ENCODE data around the gene MYH9.

MYH9 gene

DNA sequence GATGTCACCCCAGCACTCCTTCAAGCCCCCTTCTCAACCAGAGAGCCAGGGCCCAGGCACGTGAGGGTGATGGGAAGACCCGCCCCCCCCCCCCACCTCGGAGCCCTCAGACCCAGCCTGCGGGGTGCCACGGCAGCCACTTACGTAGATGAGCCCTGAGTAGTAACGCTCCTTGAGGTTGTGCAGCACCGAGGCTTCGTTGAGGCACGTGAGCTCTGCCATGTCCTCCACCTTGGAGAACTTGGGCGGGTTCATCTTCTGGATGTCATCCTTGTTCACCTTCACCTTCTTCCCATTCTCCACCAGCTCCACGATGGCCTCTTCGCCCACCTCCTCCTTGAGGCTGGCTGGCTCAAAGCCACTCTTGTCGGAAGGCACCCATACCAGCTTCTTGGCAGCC lies 39.0 kb downstream of the MYH9 start:
- peak in 2 of 5 experiments; percentile 30 to 51 for DNase-seq

DNA sequence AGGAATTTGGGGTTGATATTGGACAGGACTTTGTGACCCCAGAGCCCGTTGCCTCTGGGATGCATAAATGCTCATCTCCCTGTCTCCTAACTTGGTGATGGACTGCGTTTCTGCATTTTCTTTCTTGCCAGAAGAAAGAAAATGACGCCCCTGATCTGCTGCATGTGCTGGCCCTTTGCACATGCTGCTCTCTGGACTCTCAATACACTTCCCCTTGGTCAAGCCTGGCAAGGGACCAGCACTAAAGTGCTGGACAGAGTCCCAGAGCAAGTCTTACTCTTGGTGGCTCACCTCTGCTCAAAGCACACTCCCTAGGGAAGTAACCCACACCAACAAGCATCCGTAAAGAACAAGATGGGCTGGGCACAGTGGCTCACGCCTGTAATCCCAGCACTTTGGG lies 40.7 kb downstream of the MYH9 start:
- no peak for DNase-seq

DNA sequence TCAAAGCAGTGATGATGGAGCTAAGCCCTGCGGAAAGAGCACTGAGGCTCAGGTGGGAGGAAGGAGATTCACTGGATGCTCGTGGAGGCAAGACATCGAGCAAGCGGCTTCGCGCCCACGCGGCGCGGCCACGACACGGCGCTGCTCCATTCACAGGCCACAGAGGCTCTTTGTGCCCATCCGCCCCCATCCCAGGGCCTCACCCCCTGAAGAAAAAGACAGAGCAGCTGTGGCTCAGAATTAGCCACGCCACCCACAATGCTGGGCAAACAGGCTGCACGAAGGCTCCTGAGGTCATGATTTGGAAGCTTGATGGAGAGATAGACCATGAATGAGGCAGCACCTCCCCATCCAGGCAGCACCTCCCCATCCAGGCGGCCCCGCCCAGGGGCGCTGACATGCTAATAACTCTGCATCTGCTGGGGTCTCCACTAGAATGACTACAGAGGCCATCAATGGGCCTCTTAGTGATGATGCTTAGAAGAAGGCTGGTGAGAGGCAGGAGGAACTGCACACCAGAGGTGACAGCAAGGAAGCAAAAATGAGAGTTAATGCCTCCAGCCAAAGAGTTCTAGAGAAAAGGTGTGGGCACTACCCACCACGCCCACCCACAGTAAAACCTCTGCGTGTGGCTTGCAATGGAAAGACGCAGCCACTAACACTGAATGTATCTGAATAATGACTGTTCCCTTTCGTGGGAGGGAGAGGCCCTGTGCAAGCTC lies 43.5 kb downstream of the MYH9 start:
- DNase-seq, result peak in 2 of 5 experiments; percentile 52 to 85

DNA sequence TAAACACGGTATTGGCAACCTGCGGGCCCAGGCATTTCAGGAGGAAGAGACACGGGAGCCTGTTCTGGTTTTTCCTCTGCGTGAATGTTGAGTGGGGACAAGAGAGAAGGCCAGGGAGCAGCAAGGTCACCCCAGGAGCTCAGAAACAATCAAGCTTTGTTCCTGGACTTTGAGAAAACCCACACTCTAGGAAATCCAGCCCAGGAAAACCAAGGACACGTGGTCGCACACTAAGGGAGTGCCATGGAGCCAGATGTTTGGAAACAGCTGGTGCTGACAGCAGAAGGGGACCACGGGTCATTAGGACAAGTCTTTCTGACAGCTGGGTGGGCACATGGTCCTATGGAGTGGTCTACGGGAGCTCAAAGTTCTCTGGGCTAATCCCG lies 44.1 kb downstream of the MYH9 start:
- no peak for DNase-seq

DNA sequence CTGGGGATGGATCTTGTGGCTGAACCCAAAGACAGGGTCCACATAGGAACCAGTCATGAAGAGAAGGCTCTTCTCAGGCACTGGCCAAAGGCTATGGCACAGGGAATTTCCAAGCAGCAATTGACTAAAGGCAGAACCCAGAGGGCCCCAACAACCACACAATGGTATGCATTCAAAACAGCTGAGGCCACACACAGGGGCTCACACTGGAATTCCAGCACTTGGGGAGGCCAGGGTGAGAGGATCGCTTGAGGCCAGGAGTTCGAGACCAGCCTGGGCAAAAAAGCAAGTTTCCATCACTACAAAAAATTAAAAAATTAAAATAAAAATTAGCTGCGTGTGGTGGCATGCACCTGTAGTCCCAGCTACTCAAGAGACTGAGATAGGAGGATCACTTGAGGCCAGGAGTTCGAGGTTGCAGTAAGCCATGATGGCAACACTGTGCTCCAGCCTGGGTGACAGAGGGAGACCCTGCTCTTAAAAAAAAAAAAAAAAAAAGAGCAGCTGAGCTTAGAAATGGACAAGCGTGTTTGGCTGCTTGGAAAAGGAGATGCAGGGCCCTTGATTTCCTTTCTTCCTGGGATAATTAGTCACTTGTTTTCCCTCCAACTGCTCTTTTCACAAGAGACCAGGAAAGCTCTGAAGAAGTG lies 44.6 kb downstream of the MYH9 start:
- DNase-seq, result no peak

DNA sequence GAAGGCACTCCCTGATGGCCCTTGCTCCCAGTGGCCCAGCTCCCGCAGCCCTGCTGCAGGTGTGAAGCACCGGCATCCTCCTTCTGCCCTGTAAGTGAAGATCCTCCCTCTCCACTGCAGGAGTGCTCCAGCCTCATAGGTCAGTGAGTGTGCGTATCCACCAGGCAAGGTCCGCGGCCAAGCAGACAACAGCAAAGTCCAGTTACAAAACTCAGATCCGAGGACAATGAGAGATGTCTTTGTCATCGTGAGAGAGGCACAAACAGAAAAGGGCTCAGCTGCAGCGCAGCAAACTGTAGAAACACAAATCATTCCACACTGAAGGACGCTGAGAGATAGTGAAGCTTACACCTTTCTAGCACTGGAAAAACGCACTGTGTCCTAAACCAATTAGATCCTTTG lies 46.1 kb downstream of the MYH9 start:
- DNase-seq, result no peak

DNA sequence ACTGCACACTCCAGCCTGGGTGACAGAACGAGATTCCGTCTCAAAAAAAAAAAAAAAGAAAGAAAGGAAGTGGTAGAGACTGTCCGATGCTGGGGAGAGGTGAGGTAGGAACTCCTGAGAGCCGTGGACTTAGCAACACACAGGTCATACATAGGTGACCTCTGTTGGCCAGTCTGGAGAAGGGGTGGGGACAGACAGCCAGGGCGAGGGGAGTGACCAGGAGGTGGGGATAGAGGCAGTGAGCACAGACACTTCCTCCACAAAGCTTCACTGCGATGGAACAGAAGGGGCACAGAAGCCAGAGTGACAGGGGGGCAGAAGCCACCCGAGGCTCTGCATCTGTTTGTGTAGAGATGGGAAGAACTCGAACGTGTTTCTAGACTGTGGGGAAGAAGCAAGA lies 47.1 kb downstream of the MYH9 start:
- no peak for DNase-seq

DNA sequence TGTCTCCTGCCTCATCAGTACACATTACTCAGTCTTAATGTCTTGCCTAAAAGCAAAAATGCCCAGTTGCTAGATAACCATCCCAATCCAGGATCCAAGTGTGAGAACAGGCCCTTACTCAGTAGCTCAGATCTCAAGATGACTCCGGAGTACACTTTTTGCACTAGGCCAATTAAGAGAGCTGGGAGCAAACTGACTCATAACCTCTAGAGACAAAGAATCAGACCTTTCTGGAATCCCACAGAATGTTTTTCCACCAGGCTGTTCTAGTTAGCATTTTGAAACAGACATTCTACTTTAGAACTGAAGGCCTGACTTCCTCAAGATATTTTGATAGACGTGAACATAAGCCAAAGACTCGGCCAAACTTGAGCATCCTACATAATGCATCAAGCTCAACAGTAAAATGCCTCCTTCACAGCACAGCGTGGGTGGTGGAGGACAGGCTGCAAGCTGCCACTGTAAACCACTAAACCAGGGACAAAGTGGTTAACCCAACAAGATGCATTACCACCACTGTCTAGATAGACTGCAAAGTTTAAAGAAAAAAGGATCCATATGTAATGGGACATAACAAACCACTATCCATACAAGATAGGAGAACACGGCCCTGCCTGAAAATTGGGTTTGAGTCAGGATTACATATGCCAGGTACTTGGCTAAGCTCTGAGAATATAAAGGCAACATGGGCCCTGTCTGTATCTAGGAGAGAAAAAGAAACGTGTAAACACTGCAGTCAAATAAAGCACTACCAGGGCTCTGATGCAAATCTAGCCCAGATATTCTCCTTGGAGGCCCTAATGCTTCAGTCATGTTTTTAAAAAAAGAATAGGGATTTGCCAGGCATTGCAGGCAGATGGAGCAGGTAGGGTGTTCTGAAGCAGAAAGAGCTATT lies 48.3 kb downstream of the MYH9 start:
- peak in 1 of 5 experiments; percentile 83 for DNase-seq

DNA sequence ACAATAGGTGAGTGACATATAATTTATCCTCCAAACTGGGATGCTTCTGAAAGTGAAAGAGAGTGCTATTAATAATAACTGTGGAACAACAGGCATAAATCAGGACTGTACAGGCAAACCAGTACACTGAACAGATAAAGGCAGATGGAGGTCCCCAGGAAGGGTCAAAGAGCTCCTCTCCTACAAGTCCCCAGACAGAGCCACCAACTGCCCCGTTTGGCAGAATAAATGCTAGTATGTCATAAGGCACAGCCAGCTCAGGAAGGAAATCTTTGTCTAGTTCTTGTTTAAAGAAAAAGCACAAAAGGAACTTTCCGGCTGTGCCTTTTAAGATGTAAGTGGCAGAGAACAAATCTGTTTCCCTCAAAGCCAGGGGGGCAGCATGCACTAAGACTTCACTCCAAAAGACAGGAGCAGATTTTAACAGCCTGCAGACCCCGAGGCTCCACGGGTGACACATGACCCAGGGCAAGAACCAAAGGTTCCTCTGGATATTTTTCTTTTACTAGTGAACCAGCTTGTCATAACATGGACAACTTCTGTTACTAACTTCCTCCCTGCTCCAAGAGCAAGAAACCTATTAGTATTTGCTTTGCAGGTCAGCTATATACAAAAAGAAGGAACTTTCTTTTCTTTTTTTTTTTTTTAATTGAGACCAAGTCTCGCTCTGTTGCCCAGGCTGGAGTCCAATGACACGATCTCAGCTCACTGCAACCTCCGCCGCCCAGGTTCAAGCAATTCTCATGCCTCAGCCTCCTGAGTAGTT lies 50.2 kb downstream of the MYH9 start:
- DNase-seq, result no peak

DNA sequence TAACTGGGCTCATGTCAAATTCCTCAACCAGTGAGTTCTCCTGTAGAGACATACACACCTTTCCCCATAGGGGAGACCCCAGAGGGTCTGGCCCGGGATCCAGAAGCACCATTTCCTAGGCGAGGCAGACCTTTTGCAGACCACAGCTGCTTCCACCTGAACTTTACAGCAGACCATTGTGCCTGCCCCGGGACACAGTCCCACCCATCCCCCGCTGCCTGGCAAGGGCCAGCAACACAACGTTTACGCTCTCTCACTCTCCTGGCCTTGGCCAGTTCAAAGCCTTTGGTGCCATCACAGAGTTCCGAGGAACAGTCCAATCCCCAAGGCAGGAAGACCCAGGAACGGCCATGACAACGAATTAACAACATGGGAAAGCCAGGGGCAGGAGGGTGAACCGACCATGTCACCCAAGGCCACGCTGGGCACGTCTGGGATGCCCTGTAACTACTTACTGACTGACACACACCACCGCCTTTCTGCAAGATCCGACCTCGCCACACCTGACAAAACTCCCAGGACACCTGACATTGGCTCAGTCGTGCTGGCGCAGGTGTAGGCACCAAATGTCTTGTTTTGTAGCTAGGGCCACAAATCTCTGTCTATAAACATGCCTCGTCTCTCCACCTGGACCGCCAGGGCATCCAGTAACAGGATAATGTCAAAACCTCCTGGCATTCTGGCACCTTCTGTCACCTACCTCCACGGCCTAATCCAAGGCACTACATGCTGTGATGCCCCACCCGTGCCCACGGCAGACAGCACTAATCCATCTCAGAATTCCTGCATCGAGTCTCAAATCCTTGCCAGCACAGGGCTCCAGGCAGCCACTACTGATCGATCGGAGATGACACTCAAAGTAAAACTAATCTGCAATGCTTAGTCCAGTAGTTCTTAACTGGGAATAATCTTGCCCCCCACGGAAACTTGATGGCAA lies 51.3 kb downstream of the MYH9 start:
- DNase-seq, result no peak

DNA sequence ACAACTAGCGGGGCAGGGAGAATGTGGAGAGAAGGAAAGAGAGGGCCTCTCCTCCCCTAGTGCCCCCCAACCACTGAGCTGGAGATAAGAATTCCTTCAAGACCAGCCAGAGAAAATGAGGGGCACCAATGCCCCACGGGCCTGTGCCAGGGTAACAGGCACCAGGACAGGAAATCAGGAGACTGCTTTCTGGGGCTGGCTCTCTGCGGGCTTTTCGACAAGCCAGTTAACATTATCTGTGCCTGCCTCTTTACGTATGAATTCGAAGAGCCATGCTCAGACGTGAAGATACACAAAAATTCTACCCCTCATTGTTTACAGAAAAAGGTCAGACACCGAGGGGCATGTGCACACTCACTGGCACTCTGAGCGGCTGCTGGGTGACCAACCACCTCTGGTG lies 52.1 kb downstream of the MYH9 start:
- DNase-seq, result peak in 1 of 5 experiments; percentile 69

DNA sequence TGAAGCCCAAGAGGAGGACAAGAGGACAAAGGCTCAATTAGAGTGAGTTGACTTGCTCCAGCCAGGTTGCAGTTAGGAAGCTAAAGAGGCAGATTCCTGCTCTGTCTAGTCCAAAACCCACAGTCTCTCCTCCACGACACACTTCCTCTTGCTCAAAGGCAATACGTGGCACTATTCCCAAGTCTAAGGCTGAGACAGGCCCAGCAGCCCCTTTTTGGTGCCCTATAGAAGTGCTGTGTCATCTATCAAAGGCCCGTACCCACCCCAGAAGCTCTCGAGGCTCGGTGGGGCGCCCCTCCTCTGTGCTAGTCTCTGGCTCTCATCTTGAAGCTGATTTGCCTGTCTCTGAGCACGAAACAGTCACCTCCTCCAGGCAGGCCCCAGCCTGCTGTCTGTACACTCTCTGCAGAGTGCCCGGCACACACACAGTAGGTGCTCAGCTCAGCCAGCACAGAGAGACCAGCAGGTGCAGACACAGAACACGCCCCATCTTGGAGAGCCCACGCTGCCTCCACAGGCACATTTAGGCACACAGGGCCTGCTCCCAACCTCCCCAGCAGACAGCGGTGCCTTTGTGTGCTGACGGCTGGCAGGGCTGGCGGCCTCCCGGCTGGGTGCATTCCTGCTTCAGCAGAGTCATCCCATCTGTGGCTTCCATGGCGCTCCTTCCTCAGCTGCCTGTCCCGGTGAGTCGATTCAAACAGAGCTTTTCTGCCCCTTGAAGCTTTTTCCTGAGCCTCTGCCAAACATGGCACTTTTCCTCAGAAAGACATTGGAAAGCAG lies 52.8 kb downstream of the MYH9 start:
- DNase-seq, result peak in 2 of 5 experiments; percentile 31 to 66

DNA sequence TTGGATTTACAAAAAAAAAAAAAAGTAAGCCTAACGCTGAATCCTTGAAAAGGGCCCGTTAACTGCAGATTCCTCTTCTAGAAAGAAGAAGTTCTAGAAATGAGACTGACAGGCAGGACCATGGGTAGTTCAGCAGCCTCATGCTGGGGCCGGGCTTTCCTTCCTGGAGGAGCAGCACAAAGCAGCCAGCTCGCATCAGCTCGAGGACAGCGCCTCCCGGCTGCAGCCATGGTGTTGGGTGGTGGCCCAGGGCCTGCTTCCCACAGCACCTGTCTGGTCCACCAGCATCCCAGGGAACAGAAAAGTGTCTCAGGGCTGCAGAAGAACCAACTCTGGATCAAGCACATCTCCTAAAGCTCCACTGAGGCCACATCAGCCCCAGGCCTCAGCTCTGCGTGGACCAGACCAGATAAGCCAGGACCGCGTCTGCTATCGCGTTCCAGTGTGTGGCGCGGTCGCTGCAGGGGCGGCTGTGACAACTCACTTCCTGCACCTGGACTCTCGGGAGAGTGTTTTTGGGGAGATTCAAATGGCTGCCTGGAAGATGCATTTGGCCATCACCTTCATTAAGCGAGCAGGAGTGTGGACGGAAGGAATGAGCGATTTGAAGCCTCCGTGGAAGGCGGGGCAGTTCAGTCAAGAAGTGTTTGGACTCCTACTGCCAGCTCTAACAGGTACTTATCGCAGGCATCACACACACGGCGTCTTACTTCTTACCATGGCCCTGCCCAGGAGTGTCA lies 53.5 kb downstream of the MYH9 start:
- peak in 2 of 5 experiments; percentile 27 to 70 for DNase-seq

DNA sequence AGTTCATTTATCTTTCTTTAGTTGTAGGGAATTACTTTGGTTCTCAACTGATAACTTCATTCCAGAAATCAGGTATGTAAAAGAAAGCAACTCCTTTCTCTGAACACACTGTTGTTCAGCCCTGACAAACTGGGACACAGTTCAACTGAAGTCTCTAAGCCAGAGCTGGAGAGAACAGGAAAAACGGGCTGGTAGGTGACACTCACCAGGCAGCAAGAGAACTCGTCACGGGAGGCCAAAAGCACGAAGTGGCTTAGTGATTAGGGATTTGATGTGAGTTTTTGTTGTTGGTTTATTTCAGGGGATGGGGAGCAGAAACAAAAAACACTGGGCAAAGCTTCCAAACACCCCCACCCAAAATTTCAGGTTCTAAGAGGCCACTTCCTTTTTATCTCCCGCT lies 54.1 kb downstream of the MYH9 start:
- no peak for DNase-seq

DNA sequence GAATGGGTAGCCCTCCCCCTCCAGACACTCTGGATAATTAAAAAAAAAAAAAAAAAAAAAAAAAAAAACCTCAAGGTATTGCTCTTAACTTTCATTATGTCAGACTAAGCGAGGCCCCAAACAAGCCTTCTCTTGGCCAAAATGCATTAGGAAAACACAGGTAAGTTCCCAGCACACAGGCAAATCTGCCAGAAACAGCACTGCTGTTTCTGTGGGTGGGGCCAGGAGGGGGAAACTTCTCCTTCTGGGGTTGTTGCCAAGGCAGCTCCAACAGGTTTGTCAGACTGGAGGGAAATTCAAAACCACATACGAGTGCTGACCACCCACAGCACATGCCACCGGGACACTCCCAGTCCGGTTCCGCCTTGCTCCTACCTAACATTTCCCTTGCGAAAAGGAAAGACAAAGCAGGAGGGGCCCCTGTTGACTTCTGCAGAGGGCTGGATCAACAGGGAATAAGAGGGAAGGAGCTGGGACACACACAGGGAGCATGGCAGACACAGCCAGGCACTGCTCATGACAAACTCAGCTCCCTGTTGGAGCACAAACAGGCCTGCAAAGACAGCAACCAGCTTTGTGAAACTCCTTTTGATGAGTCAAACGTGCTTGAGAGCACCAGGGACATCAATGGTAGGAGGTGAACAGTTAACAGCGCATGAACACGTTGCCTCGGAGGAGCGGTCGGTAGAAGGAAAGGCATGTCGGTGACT lies 55.0 kb downstream of the MYH9 start:
- peak in 4 of 5 experiments; percentile 44 to 90 (median 50) for DNase-seq

DNA sequence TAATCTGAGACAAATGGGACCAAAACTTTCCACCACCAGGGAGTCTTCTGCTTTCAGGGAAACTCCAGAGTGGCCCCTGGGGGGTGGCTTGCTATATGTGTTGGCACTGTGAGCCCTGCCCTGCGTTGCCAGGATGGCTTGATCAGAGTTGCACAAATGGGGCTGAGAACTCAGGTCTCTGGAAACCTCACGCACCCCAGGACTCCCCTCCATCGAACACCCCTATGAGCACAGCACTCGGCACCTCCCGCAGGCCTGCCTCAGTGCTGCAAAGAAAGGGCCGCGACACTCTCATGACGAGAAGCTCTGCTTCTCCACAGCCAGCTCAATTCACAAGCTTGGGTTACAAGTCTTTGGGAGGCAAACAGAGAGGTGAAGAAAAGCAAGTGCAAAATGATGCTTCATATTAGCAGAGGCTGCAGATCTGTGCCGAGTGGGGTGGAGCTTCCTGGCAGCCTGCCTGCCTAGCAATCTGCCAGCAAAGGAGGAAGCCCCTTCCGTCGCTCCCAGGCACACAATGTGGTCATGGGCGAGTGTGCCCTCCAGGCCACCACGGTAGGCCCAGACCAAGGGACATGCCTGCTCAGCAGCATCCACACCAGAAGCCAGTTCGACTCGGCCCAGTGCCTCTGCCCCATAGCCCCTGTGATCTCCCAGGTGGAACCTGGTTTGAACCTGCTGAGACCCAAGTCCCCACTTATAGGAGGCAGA lies 55.7 kb downstream of the MYH9 start:
- DNase-seq, result peak in 3 of 5 experiments; percentile 41 to 89 (median 62)

DNA sequence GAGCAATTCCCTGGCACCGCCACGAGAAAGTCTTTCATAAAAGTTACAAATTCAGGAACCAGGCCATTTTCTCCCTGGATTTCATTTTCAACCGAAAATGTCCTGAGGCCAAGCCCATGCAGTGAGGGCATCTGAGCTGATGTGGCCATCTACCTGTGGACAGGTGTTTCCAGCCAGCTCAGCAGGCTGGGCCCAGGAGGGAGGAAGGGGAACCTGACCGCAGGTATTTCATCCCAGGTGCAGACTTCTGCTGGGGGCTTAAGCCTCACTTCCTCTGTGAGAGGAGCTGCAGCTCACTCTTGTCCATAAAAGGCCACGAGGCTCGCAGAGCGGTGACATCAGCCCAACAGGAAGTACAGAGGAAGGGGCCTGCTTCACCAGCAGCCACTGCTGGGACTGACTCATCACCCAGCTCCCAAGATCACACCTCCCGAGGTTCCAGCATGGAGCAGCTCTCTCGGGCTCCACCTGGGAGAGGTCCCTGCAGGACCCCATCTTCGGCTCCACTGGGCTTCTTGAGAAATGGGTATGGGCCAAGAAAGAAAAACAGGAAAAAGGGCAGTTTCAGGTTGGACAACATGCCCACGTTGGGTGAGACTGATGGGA lies 56.4 kb downstream of the MYH9 start:
- peak; percentile 40 to 95 (median 71) for DNase-seq
